ENCODE data around the gene NTRK3.

DNA sequence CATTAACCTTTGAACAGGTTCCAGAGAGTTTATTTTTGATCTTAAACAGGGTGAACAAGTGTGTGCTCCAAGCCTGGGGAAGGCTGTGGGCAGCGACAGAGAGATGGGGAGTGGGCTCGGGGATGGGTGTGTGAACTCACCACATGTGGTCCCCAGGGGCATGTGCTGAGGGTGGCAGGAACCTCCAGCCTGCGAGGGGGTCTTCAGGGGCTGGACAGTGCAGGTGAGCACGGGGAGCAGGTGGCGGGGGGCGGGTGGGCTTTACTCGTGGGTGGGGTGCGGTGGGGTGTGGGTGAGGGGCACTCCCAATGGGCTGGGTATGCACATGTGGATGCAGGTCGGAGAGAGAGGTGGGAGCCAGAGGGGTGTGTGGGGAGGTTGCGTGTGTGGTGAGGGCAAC lies 9.6 kb upstream of the NTRK3 start:
- TF ChIP-seq POLR2A (IDR thresholded peaks at IDR 0.05) = no peak
- TF ChIP-seq, protein P1, sequence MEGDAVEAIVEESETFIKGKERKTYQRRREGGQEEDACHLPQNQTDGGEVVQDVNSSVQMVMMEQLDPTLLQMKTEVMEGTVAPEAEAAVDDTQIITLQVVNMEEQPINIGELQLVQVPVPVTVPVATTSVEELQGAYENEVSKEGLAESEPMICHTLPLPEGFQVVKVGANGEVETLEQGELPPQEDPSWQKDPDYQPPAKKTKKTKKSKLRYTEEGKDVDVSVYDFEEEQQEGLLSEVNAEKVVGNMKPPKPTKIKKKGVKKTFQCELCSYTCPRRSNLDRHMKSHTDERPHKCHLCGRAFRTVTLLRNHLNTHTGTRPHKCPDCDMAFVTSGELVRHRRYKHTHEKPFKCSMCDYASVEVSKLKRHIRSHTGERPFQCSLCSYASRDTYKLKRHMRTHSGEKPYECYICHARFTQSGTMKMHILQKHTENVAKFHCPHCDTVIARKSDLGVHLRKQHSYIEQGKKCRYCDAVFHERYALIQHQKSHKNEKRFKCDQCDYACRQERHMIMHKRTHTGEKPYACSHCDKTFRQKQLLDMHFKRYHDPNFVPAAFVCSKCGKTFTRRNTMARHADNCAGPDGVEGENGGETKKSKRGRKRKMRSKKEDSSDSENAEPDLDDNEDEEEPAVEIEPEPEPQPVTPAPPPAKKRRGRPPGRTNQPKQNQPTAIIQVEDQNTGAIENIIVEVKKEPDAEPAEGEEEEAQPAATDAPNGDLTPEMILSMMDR (IDR thresholded peaks at IDR 0.05) = no peak

Measured in prostate gland (tissue), 2 donors.